SIG-M5 treated with dmso at 0.1 percent for 504 hours (cell line): ENCODE results near the gene SELENOS.
"Not testable (repeated sequence)": the region's sequence is repeated elsewhere in the genome, so short reads cannot be mapped to it uniquely, and the experiment has no call there.

Experiments used
- DNase-seq: peaks from one replicate; lab custom pipeline; 2025; ENCODE audit not compliant: unreplicated experiment; lab: John Stamatoyannopoulos, UW

The SELENOS gene

GRCh38 chr15:101310161-101310480 is 32.8 kb upstream of the SELENOS start:
- DNase-seq = no peak

- no peak for DNase-seq
These were observed 32.3 kb upstream of the SELENOS start for GRCh38 chr15:101309436-101310160.

GRCh38 chr15:101308604-101309435 is 31.5 kb upstream of the SELENOS start:
- DNase-seq = no peak

GRCh38 chr15:101307897-101308603 is 30.8 kb upstream of the SELENOS start:
- no peak for DNase-seq

GRCh38 chr15:101307048-101307896 is 30.0 kb upstream of the SELENOS start:
- DNase-seq = no peak

- DNase-seq = no peak
These were observed 29.2 kb upstream of the SELENOS start for GRCh38 chr15:101306341-101307047.

- no peak for DNase-seq
These were observed 28.6 kb upstream of the SELENOS start for GRCh38 chr15:101305820-101306255.

- DNase-seq = no peak
These were observed 26.1 kb upstream of the SELENOS start for GRCh38 chr15:101303408-101303807.

- DNase-seq = no peak
These were observed 19.4 kb upstream of the SELENOS start for GRCh38 chr15:101296418-101297405.

- no peak for DNase-seq
These were observed 18.4 kb upstream of the SELENOS start for GRCh38 chr15:101295607-101296161.

GRCh38 chr15:101294731-101295606 is 17.7 kb upstream of the SELENOS start, which contains the start of gene SNRPA1:
Gene SNRPA1 (minus strand): TSS chr15:101295248. CDS start chr15:101295178, 70 bp downstream.
- DNase-seq = peak; percentile 91

- DNase-seq = no peak
These were observed 15.8 kb upstream of the SELENOS start for GRCh38 chr15:101293122-101293521.

GRCh38 chr15:101288905-101289513 is 11.7 kb upstream of the SELENOS start:
- DNase-seq = peak; percentile 61

- DNase-seq = not testable (repeated sequence)
These were observed 10.1 kb upstream of the SELENOS start for GRCh38 chr15:101287342-101287741.

GRCh38 chr15:101286471-101287114 is 9.3 kb upstream of the SELENOS start:
- no peak for DNase-seq

- DNase-seq = no peak
These were observed 6.6 kb upstream of the SELENOS start for GRCh38 chr15:101283931-101284330.

- DNase-seq = no peak
These were observed 2.7 kb upstream of the SELENOS start for GRCh38 chr15:101280007-101280406.
